ENCODE results near the gene SLC44A3. TPM values are rescaled to one million over a fixed set of nuclear protein-coding genes. Genes with fewer than 3 reads are reported as not detected.

SLC44A3 gene
- polyA plus RNA-seq, 1 donor from 2014 or later, result not detected

DNA sequence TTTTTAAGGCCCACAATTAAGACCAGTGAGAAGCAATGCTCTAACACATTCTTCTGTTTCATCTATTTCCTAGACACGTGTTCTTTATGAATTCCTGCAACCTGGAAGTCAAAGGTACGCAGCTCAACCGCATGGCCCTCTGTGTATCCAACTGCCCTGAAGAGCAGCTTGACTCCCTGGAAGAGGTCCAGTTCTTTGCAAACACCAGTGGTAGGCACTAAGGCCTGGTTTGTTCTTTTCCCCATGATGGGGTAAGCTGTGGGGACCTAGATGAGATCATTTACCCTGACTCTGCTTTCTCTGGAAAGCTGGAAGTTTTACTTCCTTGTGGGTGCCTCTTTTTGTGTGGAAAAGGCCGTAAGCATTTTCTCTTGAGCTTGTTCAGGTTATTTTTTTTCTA is 7.3 kb downstream of the SLC44A3 start:
- no peaks in the 10 kb centered on the region for H3K9me3 ChIP-seq (ENCODE audit: low read length)
- H3F3A ChIP-seq (ENCODE audit: insufficient read depth, low read length, poor library complexity, severe bottlenecking), result no peaks in the 10 kb centered on the region
- no peak overlapping the region for H3K4me2 ChIP-seq (ENCODE audit: low read length)
- no peaks in the 10 kb centered on the region for H4K20me1 ChIP-seq (ENCODE audit: insufficient read depth)
- H3K27ac ChIP-seq (ENCODE audit: low read length), result no peak overlapping the region
- H3K36me3 ChIP-seq (ENCODE audit: insufficient read depth, low read length), result no peaks in the 10 kb centered on the region
- no peak overlapping the region for H2AFZ ChIP-seq (ENCODE audit: low read depth, low read length)
- no peak for TF ChIP-seq POLR2AphosphoS5 (IDR thresholded peaks at IDR 0.05)
- no peak for TF ChIP-seq MXI1 (conservative IDR thresholded peaks at IDR 0.05; ENCODE audit: poor library complexity, severe bottlenecking)
- no peak for TF ChIP-seq EZH2 (IDR thresholded peaks at IDR 0.05; ENCODE audit: borderline replicate concordance, insufficient read depth, low read length, poor library complexity, severe bottlenecking)
- TF ChIP-seq, protein P1, sequence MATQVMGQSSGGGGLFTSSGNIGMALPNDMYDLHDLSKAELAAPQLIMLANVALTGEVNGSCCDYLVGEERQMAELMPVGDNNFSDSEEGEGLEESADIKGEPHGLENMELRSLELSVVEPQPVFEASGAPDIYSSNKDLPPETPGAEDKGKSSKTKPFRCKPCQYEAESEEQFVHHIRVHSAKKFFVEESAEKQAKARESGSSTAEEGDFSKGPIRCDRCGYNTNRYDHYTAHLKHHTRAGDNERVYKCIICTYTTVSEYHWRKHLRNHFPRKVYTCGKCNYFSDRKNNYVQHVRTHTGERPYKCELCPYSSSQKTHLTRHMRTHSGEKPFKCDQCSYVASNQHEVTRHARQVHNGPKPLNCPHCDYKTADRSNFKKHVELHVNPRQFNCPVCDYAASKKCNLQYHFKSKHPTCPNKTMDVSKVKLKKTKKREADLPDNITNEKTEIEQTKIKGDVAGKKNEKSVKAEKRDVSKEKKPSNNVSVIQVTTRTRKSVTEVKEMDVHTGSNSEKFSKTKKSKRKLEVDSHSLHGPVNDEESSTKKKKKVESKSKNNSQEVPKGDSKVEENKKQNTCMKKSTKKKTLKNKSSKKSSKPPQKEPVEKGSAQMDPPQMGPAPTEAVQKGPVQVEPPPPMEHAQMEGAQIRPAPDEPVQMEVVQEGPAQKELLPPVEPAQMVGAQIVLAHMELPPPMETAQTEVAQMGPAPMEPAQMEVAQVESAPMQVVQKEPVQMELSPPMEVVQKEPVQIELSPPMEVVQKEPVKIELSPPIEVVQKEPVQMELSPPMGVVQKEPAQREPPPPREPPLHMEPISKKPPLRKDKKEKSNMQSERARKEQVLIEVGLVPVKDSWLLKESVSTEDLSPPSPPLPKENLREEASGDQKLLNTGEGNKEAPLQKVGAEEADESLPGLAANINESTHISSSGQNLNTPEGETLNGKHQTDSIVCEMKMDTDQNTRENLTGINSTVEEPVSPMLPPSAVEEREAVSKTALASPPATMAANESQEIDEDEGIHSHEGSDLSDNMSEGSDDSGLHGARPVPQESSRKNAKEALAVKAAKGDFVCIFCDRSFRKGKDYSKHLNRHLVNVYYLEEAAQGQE (IDR thresholded peaks at IDR 0.05; ENCODE audit: borderline replicate concordance), result no peak
- TF ChIP-seq EP300 (conservative IDR thresholded peaks at IDR 0.05; ENCODE audit: poor library complexity, severe bottlenecking), result no peak
- H3K9me2 ChIP-seq (ENCODE audit: insufficient read depth, low read length), result no peaks in the 10 kb centered on the region
- H3K79me2 ChIP-seq (replicated peaks; ENCODE audit: insufficient read depth, low read length), result no peaks in the 10 kb centered on the region
- no peaks in the 10 kb centered on the region for H3K27me3 ChIP-seq (ENCODE audit: insufficient read depth, low read depth, low read length)
- H3K9ac ChIP-seq (ENCODE audit: low read length), result no peak overlapping the region
- H3K4me3 ChIP-seq (ENCODE audit: low read length), result no peak overlapping the region

DNA sequence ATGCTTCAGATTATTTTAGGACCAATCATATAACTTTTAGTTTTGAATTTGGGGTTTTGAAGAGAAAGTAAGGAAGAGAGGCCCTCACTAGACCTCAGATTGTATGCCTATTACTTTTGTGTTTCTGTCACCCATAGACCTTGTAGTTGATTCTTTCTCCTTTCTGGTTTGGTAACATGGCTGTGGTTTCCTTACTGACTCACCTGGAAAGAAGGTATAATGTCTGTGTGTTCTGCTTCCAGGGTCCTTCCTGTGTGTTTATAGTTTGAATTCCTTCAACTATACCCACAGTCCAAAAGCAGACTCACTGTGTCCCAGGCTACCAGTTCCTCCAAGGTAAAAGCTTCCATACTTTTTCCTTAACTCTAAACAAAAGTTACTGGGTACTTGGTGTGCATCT is 8.1 kb downstream of the SLC44A3 start:
- Histone ChIP-seq H2AFZ (ENCODE audit: low read depth, low read length) (no peak overlapping the region), H4K20me1 (ENCODE audit: insufficient read depth) (no peaks in the 10 kb centered on the region), H3K4me3 (ENCODE audit: low read length) (no peak overlapping the region), H3K9me2 (ENCODE audit: insufficient read depth, low read length) (no peaks in the 10 kb centered on the region), H3K27ac (ENCODE audit: low read length) (no peak overlapping the region), H3K79me2 (replicated peaks; ENCODE audit: insufficient read depth, low read length) (no peaks in the 10 kb centered on the region), H3F3A (ENCODE audit: insufficient read depth, low read length, poor library complexity, severe bottlenecking) (no peaks in the 10 kb centered on the region), H3K27me3 (ENCODE audit: insufficient read depth, low read depth, low read length) (no peaks in the 10 kb centered on the region), H3K4me2 (ENCODE audit: low read length) (no peak overlapping the region), H3K9me3 (ENCODE audit: low read length) (no peaks in the 10 kb centered on the region), H3K36me3 (ENCODE audit: insufficient read depth, low read length) (no peaks in the 10 kb centered on the region), H3K9ac (ENCODE audit: low read length) (no peak overlapping the region)
- TF ChIP-seq EZH2 (IDR thresholded peaks at IDR 0.05; ENCODE audit: borderline replicate concordance, insufficient read depth, low read length, poor library complexity, severe bottlenecking), result no peak
- TF ChIP-seq, protein P2, sequence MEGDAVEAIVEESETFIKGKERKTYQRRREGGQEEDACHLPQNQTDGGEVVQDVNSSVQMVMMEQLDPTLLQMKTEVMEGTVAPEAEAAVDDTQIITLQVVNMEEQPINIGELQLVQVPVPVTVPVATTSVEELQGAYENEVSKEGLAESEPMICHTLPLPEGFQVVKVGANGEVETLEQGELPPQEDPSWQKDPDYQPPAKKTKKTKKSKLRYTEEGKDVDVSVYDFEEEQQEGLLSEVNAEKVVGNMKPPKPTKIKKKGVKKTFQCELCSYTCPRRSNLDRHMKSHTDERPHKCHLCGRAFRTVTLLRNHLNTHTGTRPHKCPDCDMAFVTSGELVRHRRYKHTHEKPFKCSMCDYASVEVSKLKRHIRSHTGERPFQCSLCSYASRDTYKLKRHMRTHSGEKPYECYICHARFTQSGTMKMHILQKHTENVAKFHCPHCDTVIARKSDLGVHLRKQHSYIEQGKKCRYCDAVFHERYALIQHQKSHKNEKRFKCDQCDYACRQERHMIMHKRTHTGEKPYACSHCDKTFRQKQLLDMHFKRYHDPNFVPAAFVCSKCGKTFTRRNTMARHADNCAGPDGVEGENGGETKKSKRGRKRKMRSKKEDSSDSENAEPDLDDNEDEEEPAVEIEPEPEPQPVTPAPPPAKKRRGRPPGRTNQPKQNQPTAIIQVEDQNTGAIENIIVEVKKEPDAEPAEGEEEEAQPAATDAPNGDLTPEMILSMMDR (IDR thresholded peaks at IDR 0.05; ENCODE audit: poor library complexity, severe bottlenecking), result no peak
- TF ChIP-seq MXI1 (conservative IDR thresholded peaks at IDR 0.05; ENCODE audit: poor library complexity, severe bottlenecking), result no peak
- TF ChIP-seq SMC3 (conservative IDR thresholded peaks at IDR 0.05; ENCODE audit: poor library complexity), result no peak
- no peak for TF ChIP-seq EP300 (conservative IDR thresholded peaks at IDR 0.05; ENCODE audit: poor library complexity, severe bottlenecking)

DNA sequence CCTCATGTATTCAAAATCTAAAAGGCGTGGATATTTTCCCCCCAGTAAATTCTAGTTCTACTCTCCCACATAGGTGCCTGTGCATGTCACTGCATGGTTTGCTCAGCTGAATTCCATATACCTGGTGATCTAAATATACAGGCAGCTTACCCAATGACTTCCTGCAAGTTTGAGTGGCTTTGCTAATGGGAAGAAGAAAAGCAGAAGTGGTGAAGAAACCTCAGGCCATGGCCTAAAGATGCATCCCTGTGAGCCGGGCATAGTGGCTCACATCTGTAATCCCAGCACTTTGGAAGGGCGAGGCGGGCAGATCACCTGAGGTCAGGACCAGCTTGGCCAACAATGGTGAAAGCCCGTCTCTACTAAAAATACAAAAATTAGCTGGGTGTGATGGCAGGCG is 11.5 kb downstream of the SLC44A3 start:
- Histone ChIP-seq H3K79me2 (replicated peaks; ENCODE audit: insufficient read depth, low read length) (no peaks in the 10 kb centered on the region), H3K27me3 (ENCODE audit: insufficient read depth, low read depth, low read length) (no peaks in the 10 kb centered on the region), H3K4me2 (ENCODE audit: low read length) (no peak overlapping the region), H3K27ac (ENCODE audit: low read length) (no peak overlapping the region), H3K36me3 (ENCODE audit: insufficient read depth, low read length) (no peaks in the 10 kb centered on the region), H3K9me3 (ENCODE audit: low read length) (no peaks in the 10 kb centered on the region), H3F3A (ENCODE audit: insufficient read depth, low read length, poor library complexity, severe bottlenecking) (no peaks in the 10 kb centered on the region), H3K9me2 (ENCODE audit: insufficient read depth, low read length) (no peaks in the 10 kb centered on the region), H4K20me1 (ENCODE audit: insufficient read depth) (no peaks in the 10 kb centered on the region), H3K4me3 (ENCODE audit: low read length) (no peak overlapping the region), H2AFZ (ENCODE audit: low read depth, low read length) (no peak overlapping the region), H3K9ac (ENCODE audit: low read length) (no peak overlapping the region)
- TF ChIP-seq TAF1 (IDR thresholded peaks at IDR 0.05; ENCODE audit: low read depth), result no peak
- TF ChIP-seq, protein P1 (IDR thresholded peaks at IDR 0.05; ENCODE audit: borderline replicate concordance), result no peak
- TF ChIP-seq, protein P2 (IDR thresholded peaks at IDR 0.05; ENCODE audit: poor library complexity, severe bottlenecking), result no peak
- no peak for TF ChIP-seq EZH2 (IDR thresholded peaks at IDR 0.05; ENCODE audit: borderline replicate concordance, insufficient read depth, low read length, poor library complexity, severe bottlenecking)
- TF ChIP-seq RAD21 (conservative IDR thresholded peaks at IDR 0.05), result no peak
- TF ChIP-seq MXI1 (conservative IDR thresholded peaks at IDR 0.05; ENCODE audit: poor library complexity, severe bottlenecking), result no peak
